ENCODE data around the gene SCLY.

SCLY gene

DNA sequence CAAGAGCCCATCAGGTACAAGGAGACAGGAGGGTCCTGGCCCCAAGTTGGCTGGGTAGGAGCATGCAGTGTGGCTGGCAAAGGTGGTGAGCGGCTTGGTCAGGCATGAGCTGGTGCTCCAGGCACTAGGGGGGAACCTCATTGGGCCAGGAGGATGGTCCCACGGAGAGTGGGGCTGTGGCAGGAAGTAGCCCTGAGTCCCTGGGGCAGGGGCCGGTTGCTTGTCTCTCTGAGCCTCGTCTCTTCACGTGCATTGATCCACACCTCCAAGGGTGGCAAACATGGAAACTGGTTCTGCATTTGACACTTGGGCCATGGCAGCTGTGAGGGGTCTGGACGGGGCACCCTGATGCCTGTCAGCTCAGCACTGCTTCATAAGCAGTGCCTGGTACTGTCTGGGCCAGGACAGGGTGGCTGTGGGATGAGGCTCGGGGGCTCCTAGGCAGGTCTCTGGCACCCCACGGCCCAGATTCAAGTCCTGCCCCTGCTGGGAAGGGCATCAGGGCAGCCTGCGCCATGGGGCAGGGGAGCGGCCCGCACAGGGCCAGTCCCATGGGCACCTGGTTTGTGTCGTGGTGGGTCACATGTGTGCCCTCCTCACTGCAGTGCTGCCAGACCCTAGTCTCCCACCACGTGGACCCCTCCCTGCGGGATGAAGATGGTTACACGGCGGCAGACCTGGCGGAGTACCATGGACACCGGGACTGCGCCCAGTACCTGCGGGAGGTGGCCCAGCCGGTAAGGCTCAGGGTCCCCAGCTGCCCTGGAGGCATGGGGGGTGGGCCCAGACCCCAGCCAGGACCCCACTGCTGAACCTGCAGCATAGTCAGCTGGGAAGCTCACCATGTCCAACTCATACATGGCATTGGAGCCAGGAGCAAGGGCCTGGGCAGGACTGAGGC lies 55.7 kb downstream of the SCLY start:
- H3K79me2 ChIP-seq: no peaks in the 10 kb centered on the region
- no peaks in the 10 kb centered on the region for H3K4me1 ChIP-seq
- H2AFZ ChIP-seq: no peak overlapping the region
- H3K9ac ChIP-seq: no peak overlapping the region
- H3K27ac ChIP-seq: no peak overlapping the region
- TF ChIP-seq, protein P1, sequence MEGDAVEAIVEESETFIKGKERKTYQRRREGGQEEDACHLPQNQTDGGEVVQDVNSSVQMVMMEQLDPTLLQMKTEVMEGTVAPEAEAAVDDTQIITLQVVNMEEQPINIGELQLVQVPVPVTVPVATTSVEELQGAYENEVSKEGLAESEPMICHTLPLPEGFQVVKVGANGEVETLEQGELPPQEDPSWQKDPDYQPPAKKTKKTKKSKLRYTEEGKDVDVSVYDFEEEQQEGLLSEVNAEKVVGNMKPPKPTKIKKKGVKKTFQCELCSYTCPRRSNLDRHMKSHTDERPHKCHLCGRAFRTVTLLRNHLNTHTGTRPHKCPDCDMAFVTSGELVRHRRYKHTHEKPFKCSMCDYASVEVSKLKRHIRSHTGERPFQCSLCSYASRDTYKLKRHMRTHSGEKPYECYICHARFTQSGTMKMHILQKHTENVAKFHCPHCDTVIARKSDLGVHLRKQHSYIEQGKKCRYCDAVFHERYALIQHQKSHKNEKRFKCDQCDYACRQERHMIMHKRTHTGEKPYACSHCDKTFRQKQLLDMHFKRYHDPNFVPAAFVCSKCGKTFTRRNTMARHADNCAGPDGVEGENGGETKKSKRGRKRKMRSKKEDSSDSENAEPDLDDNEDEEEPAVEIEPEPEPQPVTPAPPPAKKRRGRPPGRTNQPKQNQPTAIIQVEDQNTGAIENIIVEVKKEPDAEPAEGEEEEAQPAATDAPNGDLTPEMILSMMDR (IDR thresholded peaks at IDR 0.05): no peak
- no peak overlapping the region for H3K4me3 ChIP-seq (ENCODE audit: low read depth, low read length)
- no peak overlapping the region for H3K4me2 ChIP-seq (ENCODE audit: low read length)
- H3K27me3 ChIP-seq (ENCODE audit: control insufficient read depth, insufficient read depth, low read length): no peaks in the 10 kb centered on the region
- no peaks in the 10 kb centered on the region for H3K9me3 ChIP-seq (ENCODE audit: control insufficient read depth, low read length)
- H3K36me3 ChIP-seq (ENCODE audit: control insufficient read depth, insufficient read depth, low read length): no peaks in the 10 kb centered on the region

DNA sequence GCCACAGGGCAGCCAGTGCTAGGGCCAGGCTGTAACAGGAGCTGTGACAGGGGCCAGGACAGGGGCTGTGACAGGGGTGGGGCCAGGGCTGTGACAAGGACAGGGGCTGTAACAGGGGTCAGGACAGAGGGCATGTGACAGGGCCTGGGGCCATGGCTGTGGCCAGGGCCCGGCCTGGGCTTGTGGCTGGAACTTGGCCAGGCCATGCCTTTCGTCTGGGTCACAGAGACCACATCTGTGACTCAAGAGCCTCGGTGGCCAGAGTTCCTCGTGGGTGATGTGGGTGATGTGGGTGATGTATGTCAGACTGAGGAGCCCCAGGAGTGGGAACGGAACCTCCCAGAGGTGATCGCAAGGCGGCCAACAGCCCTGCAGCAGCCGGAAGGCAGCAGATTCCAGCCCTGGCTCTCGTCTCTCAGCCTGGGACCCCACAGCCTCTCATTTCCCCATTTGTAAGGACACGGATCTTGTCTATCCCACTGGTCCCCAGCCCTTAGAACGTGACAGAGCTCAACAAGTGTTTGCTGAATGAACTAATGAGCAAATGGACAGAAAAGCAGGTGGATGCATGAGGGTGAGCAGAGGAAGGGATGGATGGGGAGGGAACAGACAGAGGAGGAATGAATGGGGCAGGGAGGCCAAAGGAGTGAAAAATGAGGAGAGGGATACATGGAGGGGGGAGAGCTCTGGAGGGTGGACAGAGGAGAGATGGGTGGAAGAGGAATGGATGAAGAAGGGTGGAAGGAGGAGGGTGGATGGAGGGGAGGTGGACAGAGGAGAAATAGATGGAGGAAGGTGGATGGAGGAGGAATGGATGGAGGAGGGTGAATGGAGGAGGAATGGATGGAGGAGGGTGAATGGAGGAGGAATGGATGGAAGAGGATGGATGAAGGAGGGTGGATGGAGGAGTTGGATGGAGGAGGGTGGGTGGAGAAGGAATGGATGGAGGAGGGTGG lies 56.7 kb downstream of the SCLY start:
- no peaks in the 10 kb centered on the region for H3K36me3 ChIP-seq (ENCODE audit: control insufficient read depth, insufficient read depth, low read length)
- H3K27me3 ChIP-seq (ENCODE audit: control insufficient read depth, insufficient read depth, low read length): no peaks in the 10 kb centered on the region
- TF ChIP-seq, protein P1 (IDR thresholded peaks at IDR 0.05): no peak
- no peaks in the 10 kb centered on the region for H3K4me1 ChIP-seq
- no peak overlapping the region for H3K9ac ChIP-seq
- H2AFZ ChIP-seq: no peak overlapping the region
- no peak overlapping the region for H3K27ac ChIP-seq
- no peaks in the 10 kb centered on the region for H3K79me2 ChIP-seq
- no peak overlapping the region for H3K4me2 ChIP-seq (ENCODE audit: low read length)
- no peaks in the 10 kb centered on the region for H3K9me3 ChIP-seq (ENCODE audit: control insufficient read depth, low read length)
- H3K4me3 ChIP-seq (ENCODE audit: low read depth, low read length): no peak overlapping the region

DNA sequence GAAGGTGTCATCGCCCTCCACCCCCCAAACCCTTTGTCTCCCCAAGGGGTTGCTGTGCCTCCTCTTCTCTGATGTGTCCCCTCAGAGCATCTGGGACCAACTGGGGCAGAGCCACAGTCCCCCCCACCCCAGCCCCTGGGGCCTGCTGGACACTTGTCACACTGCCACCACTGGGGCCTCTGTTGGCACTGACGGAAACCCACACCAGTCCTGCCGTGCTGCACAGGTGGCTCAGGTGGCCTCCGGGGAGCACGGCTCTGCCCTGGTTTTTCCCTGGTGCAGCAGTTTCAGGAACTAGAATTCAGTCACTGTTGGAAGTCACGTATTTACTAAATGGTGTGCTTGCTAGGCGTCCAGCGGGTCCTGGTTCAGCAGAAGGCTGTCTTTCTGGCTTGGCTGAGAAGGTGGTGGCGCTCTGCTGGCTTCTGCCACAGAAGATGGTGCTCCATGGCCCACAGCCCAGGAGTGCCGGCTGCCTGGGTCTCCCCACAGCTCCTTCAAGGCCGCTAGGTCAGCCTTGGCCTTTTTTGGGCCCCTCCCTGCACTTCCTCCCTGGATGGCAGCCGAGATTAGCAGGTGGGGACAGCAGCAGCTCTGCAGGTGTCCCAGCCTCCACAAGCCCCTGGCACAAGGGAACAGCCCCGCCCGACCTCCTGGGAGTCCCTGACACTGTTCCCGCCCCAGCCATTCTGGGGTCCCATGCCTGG lies 59.1 kb downstream of the SCLY start:
- H3K79me2 ChIP-seq: no peaks in the 10 kb centered on the region
- TF ChIP-seq, protein P1 (IDR thresholded peaks at IDR 0.05): no peak
- no peak overlapping the region for H3K4me3 ChIP-seq (ENCODE audit: low read depth, low read length)
- H3K27me3 ChIP-seq (ENCODE audit: control insufficient read depth, insufficient read depth, low read length): no peaks in the 10 kb centered on the region
- H3K9me3 ChIP-seq (ENCODE audit: control insufficient read depth, low read length): no peaks in the 10 kb centered on the region
- no peak overlapping the region for H3K9ac ChIP-seq
- H3K4me1 ChIP-seq: no peaks in the 10 kb centered on the region
- H3K27ac ChIP-seq: no peak overlapping the region
- H2AFZ ChIP-seq: no peak overlapping the region
- H3K4me2 ChIP-seq (ENCODE audit: low read length): no peak overlapping the region
- H3K36me3 ChIP-seq (ENCODE audit: control insufficient read depth, insufficient read depth, low read length): no peaks in the 10 kb centered on the region

DNA sequence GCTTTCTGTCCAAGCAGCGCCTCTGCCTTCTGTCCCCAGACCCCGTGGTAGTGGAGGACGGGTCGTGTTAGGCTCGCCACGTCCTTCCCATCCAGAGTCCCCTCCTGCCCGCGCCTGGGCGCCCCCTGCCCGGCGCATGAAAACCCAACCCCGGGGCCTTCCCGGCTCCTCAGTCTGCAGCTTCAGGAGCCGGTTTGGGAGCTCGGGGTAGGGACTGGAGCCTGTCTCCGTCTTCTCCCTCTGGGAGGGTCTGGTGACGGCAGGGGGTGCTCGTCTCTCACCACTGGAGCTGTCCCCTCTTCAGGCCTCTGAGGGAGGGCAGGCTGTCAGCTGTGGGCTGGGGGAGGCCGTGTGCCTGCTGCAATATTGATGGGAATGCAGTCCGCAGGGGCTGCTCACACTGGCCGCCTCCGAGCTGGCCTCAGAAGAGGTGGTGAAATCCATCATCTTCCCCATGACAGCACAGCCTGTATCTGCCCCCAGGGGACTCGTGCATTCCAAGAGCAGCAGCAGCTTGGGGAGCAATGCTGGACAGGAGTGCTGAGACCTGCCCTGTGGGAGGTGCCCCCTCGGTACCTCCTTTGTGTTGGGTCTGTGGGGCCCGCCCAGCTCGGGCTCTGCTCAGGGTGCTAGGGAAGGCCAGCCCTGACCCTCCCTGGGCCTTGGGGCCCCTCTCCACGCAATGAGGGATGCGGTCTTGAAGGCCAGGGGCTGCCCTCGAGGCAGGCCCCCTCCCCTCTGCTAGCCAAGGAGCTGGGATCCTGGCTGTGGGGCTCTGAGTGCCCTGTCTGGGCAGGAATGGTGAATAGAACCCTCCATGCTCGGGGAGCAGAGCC lies 59.9 kb downstream of the SCLY start:
- TF ChIP-seq, protein P1 (IDR thresholded peaks at IDR 0.05): no peak
- no peak overlapping the region for H2AFZ ChIP-seq
- no peaks in the 10 kb centered on the region for H3K27me3 ChIP-seq (ENCODE audit: control insufficient read depth, insufficient read depth, low read length)
- no peaks in the 10 kb centered on the region for H3K36me3 ChIP-seq (ENCODE audit: control insufficient read depth, insufficient read depth, low read length)
- no peak overlapping the region for H3K27ac ChIP-seq
- no peaks in the 10 kb centered on the region for H3K9me3 ChIP-seq (ENCODE audit: control insufficient read depth, low read length)
- no peaks in the 10 kb centered on the region for H3K4me1 ChIP-seq
- H3K4me2 ChIP-seq (ENCODE audit: low read length): no peak overlapping the region
- no peaks in the 10 kb centered on the region for H3K79me2 ChIP-seq
- H3K9ac ChIP-seq: no peak overlapping the region
- H3K4me3 ChIP-seq (ENCODE audit: low read depth, low read length): no peak overlapping the region
